SK-N-MC (cell line): ENCODE measurements around the gene CACNA1E.

Experiments used
- DNase-seq: peaks from one replicate; pipeline ENCODE4 v3.0.0-alpha.2; 2011; ENCODE audit warnings: low read depth, low spot score
- H3K27ac ChIP-seq: fragments of 200-600 bp; sonication (generic); 2 replicates; pipeline ENCODE4 v1.5.1; 2016; ENCODE audit warnings: mixed run types
- H3K36me3 ChIP-seq: fragments of 200-600 bp; sonication (generic); 2 replicates; pipeline ENCODE4 v1.6.1; 2017; ENCODE audit warnings: antibody characterized with exemption, low read length, mixed read lengths; ENCODE audit not compliant: insufficient read depth
- H3K4me3 ChIP-seq: fragments of 200-600 bp; sonication (generic); 2 replicates; pipeline ENCODE4 v1.5.1; 2016
- H3K9ac ChIP-seq: fragments of 200-600 bp; sonication (generic); 2 replicates; pipeline ENCODE4 v1.8.0; 2017; ENCODE audit warnings: mixed run types, mixed read lengths; ENCODE audit not compliant: insufficient read length
- H3K9me3 ChIP-seq: fragments of 200-600 bp; sonication (generic); 2 replicates; pipeline ENCODE4 v1.6.1; 2017; ENCODE audit warnings: low read depth, mild to moderate bottlenecking, antibody characterized with exemption, low read length, moderate library complexity, mixed read lengths
- EZH2 ChIP-seq: fragments of 200-600 bp; sonication (generic); IDR thresholded peaks from one replicate; pipeline ENCODE4 v1.6.1; 2017; ENCODE audit warnings: antibody characterized with exemption
- FOXP2 ChIP-seq: optimal IDR thresholded peaks from 2 replicates; pipeline ENCODE3; 2011; ENCODE audit warnings: mild to moderate bottlenecking, moderate library complexity; ENCODE audit not compliant: insufficient read depth; ENCODE audit errors: extremely low read length, control extremely low read depth
- POLR2AphosphoS5 ChIP-seq: IDR thresholded peaks from 2 replicates; pipeline ENCODE4 v1.6.1; 2012; ENCODE audit warnings: mild to moderate bottlenecking, low read depth, low read length, borderline replicate concordance

Gene CACNA1E

GRCh38 chr1:181674617-181675016 lies 191.3 kb downstream of the CACNA1E start:
- H3K9ac ChIP-seq: no peak overlapping the region
- no peak for TF ChIP-seq EZH2
- TF ChIP-seq FOXP2: no peak
- DNase-seq: no peak
- H3K36me3 ChIP-seq: no peaks in the 10 kb centered on the region
- no peak overlapping the region for H3K27ac ChIP-seq
- no peaks in the 10 kb centered on the region for H3K9me3 ChIP-seq
- no peak overlapping the region for H3K4me3 ChIP-seq

GRCh38 chr1:181675091-181675917 lies 192.0 kb downstream of the CACNA1E start:
- Histone ChIP-seq H3K9ac (no peak overlapping the region), H3K36me3 (no peaks in the 10 kb centered on the region), H3K4me3 (no peak overlapping the region), H3K9me3 (no peaks in the 10 kb centered on the region), H3K27ac (no peak overlapping the region)
- no peak for DNase-seq
- no peak for TF ChIP-seq EZH2

DNA sequence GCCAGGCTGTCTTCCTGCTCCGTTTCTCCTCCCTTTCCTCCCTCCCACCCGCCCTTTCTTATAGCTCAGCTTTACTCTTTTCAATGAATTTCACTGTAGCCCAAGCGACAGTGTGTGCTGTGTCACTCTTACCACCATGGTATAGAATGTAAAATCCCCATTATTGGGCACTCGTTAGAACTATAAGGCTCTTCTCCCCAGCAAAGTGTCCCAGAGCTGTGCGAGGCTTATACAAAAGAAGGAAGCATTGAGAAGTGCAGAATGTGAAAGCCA lies 192.5 kb downstream of the CACNA1E start:
- Histone ChIP-seq H3K9me3 (no peaks in the 10 kb centered on the region), H3K27ac (no peak overlapping the region), H3K36me3 (no peaks in the 10 kb centered on the region), H3K4me3 (no peak overlapping the region), H3K9ac (no peak overlapping the region)
- no peak for DNase-seq
- TF ChIP-seq FOXP2: no peak
- no peak for TF ChIP-seq POLR2AphosphoS5
- no peak for TF ChIP-seq EZH2

DNA sequence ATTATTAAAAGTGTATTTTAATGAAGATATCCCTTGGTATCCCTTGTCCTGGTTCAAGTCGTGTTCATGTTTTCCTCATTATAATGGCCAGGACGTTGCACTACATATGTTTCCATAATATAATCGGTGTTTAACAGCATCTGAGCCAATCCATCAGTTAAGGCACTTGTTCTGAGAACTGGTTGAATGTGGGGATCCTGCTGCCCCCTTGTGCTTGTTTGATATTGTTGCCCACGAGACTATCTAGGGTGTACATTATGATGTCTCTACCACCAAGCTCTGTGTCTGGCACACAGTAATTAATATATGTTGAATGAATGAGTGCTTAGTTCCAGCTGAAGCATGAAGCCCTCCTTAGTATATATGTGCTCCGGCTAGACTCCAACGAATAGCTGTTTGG lies 193.0 kb downstream of the CACNA1E start:
- H3K9ac ChIP-seq: no peak overlapping the region
- DNase-seq: no peak
- H3K9me3 ChIP-seq: no peaks in the 10 kb centered on the region
- TF ChIP-seq FOXP2 (no peak), EZH2 (no peak), POLR2AphosphoS5 (no peak)
- no peak overlapping the region for H3K4me3 ChIP-seq
- no peaks in the 10 kb centered on the region for H3K36me3 ChIP-seq
- no peak overlapping the region for H3K27ac ChIP-seq

DNA sequence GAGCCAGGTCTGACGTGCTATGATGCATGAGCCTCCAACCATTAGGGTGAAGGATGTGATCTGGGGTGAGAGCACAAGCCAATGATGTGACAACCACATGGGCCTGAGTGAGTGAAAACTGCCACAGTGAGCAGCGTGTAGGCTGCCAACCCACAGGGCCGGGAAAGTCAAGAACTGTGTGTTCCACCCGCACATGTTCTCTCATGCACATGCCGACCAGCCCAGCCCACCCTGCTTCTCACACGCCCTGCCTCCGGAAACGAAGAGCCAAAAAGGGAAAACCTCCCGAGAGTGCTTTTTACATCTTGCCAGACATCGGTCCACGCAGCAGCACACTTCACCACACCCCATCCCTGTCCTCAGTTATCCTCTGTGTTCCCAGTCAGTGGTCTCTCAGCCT lies 197.0 kb downstream of the CACNA1E start:
- TF ChIP-seq EZH2 (no peak), POLR2AphosphoS5 (no peak), FOXP2 (no peak)
- Histone ChIP-seq H3K9me3 (no peaks in the 10 kb centered on the region), H3K4me3 (no peak overlapping the region), H3K36me3 (no peaks in the 10 kb centered on the region), H3K9ac (no peak overlapping the region), H3K27ac (no peak overlapping the region)
- no peak for DNase-seq

DNA sequence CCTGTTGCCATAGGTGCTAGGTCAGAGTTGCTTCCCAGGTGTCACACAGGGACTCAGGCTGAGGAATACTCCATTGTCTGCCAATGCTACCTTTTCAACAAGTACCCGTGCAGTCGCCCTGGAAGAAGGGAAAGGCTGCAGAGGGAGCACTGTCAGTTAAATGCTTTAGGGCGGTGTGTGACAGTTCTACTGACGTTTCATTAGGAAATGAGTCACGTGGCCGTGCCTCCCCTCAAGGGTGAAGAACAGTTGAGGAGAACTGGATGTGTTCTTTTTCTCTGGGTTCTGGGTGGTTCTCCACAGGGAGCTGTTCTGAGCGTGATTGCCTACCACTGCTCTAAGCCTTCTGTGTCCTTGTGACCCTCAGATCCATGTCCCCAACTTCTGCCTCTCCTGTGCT lies 197.6 kb downstream of the CACNA1E start:
- H3K36me3 ChIP-seq: no peaks in the 10 kb centered on the region
- H3K9me3 ChIP-seq: no peaks in the 10 kb centered on the region
- H3K9ac ChIP-seq: no peak overlapping the region
- no peak overlapping the region for H3K27ac ChIP-seq
- DNase-seq: no peak
- TF ChIP-seq FOXP2 (no peak), EZH2 (no peak), POLR2AphosphoS5 (no peak)
- no peak overlapping the region for H3K4me3 ChIP-seq

- Histone ChIP-seq H3K9ac (no peak overlapping the region), H3K27ac (no peak overlapping the region), H3K4me3 (no peak overlapping the region), H3K9me3 (no peaks in the 10 kb centered on the region), H3K36me3 (no peaks in the 10 kb centered on the region)
- TF ChIP-seq POLR2AphosphoS5 (no peak), EZH2 (no peak), FOXP2 (no peak)
- no peak for DNase-seq
Measured at GRCh38 chr1:181685211-181685610, 201.9 kb downstream of the CACNA1E start.

DNA sequence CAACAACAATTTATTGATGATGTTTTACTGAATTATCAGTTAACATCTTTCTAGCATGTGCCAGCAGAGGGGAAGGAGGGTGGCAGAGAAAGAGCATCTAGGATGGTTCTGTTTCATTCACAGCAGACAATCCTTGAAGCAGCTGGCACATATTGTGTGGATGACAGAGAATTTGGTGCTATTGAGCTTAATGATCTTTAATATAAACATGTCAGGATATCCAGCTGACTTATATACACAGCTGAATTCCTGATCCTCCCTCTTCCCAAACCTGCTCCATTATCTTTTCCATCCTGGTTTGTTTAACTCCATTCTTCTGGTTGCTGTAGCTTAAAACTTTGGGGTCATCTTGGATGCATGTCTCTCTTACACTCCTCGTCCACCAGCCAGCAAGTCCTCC lies 218.6 kb downstream of the CACNA1E start:
- TF ChIP-seq FOXP2 (no peak), POLR2AphosphoS5 (no peak), EZH2 (no peak)
- DNase-seq: no peak
- Histone ChIP-seq H3K27ac (no peak overlapping the region), H3K36me3 (no peaks in the 10 kb centered on the region), H3K4me3 (no peak overlapping the region), H3K9ac (no peak overlapping the region), H3K9me3 (no peaks in the 10 kb centered on the region)

- Histone ChIP-seq H3K27ac (no peak overlapping the region), H3K4me3 (no peak overlapping the region), H3K36me3 (no peaks in the 10 kb centered on the region), H3K9me3 (no peaks in the 10 kb centered on the region), H3K9ac (no peak overlapping the region)
- no peak for DNase-seq
- TF ChIP-seq POLR2AphosphoS5 (no peak), FOXP2 (no peak), EZH2 (no peak)
Measured at GRCh38 chr1:181704546-181704945, 221.2 kb downstream of the CACNA1E start.
